GM18499 (cell line): ENCODE data around the gene TRIM66.
"Not testable (repeated sequence)": the region's sequence is repeated elsewhere in the genome, so short reads cannot be mapped to it uniquely, and the experiment has no call there.

ENCODE experiments used
- ATAC-seq: cut with Tn5 transposase; IDR thresholded peaks from one replicate; pipeline ENCODE4 v1.9.1; 2021; ENCODE audit warnings: moderate number of reproducible peaks; ENCODE audit not compliant: insufficient read depth, unreplicated experiment

TRIM66 gene

DNA sequence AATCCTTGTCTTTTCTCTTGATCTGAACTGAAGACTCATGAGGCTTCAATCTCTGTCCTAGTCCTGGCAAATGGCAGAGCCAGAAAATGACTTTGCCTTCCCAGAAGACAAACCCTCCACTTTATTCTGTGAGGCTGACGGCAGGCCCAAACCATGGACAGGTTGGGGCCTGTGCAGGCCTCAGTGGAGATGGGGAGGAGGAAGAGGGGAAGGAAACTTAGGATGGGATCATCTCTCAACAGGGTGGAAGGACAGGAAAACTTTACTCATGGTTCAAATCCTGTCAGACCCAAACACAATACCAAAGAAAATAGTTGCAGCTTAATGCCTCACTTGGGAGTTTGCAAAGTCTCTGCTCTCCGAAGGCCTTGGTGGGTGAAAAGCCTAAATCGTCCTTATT is 10.0 kb upstream of the TRIM66 start:
- no peak for ATAC-seq

- no peak for ATAC-seq
Measured at GRCh38 chr11:8691601-8692000, 9.1 kb upstream of the TRIM66 start.

- no peak for ATAC-seq
Measured at GRCh38 chr11:8690374-8691342, 8.2 kb upstream of the TRIM66 start.

DNA sequence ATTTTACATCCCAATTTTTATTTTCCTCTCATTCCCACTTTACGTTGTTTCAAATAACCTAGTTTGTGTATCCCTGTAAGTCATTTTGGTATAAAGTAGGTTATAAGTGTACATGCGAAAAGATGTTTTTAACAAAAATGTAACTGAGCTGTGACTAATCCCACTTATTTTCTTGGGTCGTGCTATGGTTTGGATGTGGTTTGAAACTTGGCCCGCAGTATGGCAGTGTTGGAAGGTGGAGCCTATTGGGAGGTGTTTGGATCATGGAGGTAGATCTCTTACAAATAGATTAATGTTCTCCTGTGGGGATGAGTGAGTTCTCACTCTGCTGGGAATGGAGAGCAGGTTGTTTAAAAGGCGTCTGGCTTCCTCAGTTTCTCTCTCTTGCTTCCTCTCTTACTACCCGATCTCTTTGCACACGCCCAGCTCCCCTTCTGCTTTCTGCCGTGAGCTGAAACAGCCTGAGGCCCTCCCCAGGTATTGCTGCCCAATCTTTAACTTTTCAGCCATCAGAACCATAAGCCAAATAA is 7.3 kb upstream of the TRIM66 start:
- ATAC-seq = no peak

GRCh38 chr11:8688414-8689362 is 6.2 kb upstream of the TRIM66 start:
- peak; percentile 81 for ATAC-seq

GRCh38 chr11:8686325-8686724 is 3.9 kb upstream of the TRIM66 start:
- no peak for ATAC-seq

DNA sequence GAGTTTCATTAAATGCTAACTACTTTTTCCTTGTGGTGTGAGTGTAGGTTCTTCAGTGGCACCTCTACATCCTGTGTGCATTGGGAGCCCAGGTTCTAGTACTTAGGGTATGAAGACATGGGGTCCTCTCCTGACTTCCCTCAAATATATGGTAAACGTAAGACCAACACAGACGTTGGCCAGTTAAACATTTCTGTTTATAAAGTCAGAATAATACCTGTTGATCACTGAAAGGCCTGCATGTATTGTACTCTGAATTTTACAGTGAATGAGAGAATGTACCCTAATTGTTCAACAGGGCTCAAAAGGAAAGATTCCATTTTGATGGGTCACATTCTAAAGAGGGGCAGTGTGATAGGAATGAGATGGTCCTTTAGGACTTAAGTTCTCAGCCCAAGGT is 3.4 kb upstream of the TRIM66 start:
- ATAC-seq = no peak

- no peak for ATAC-seq
Measured at GRCh38 chr11:8685306-8685705, 2.8 kb upstream of the TRIM66 start.

- ATAC-seq = no peak
Measured at GRCh38 chr11:8684600-8685290, 2.3 kb upstream of the TRIM66 start.

- ATAC-seq = no peak
Measured at GRCh38 chr11:8683115-8683807, 796 bp upstream of the TRIM66 start.

DNA sequence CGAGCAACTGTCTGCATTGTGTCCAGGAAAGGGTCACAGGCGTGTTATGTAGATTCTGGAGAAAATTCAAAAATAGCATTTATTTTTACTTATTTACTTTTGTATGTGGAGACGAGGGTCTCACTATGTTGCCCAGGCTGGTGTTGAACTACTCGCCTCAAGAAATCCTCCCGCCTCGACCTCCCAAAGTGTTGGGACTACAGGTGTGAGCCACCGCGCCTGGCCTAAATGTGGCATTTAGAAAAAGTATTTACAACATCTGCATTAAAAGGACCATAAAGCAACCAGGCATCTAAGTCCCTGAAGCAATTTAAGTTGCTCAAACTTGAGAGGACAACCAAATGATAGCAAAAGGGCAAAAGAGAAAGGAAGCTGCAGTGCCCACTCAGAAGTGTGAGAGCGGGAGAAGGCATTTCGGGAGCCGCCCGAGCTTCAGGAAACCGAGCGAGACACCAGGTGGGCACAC is 595 bp downstream of the TRIM66 start:
- no peak for ATAC-seq

- no peak for ATAC-seq
Measured at GRCh38 chr11:8679006-8679405, 3.5 kb downstream of the TRIM66 start.

DNA sequence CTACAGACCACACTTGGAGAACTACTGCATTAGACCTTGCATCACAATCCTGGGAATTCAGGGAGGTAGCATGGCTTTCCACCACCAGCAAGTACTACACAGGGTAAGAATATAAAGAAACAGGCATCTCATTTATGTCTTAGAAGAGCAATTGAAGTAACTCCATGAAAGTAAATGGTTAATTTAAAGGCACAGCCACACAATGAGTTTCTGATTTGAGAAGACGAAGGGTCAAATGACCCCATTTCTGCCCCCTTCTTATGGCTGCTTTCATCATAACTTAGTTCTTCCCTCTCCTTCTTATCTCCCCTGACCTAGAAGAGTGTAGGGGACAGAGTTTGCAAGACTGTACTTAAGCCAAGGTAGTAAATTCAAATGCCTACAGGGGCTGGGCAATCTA is 6.0 kb downstream of the TRIM66 start:
- ATAC-seq = no peak

DNA sequence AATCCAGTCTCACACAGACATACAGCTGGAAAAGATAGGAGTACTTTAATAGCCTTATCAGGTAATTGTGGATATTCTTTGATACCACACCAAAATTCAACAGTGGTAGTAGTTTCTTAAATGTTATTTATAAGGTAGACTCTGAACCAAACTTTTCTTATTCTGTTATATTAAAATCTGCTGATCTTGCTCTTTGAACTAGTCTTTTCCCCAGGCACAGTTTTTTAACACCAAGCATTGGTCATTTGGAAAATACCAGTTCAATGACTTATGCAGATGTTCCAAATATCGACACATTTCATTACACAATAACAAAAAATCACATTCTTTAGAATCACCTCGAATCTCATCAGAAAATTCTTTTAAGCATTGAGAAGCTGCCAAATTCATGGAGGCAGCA is 7.6 kb downstream of the TRIM66 start:
- ATAC-seq = no peak

- ATAC-seq = no peak
Measured at GRCh38 chr11:8672346-8672745, 10.1 kb downstream of the TRIM66 start.

GRCh38 chr11:8671651-8672062 is 10.8 kb downstream of the TRIM66 start:
- no peak for ATAC-seq

GRCh38 chr11:8671193-8671612 is 11.3 kb downstream of the TRIM66 start:
- ATAC-seq = no peak

GRCh38 chr11:8670081-8670480 is 12.4 kb downstream of the TRIM66 start:
- ATAC-seq = not testable (repeated sequence)

GRCh38 chr11:8665222-8665621 is 17.2 kb downstream of the TRIM66 start:
- no peak for ATAC-seq
